OCI-LY7 (cell line): ENCODE data around the gene GATAD2B. TPM values are rescaled to one million over a fixed set of nuclear protein-coding genes. Genes with fewer than 3 reads are reported as not detected.

ENCODE experiments used
- BruUV-seq: library from RNA; stranded (reverse); fragments of 400-500 nt; replicated peaks from 2 replicates; lab custom pipeline; 2021; lab: Mats Ljungman, UMichigan
- CTCF ChIA-PET: fragments of 300-600 bp; sonication (Branson Sonifier 250); formaldehyde crosslinking; loops from one replicate; lab custom pipeline; 2022; ENCODE audit warnings: antibody characterized with exemption; ENCODE audit not compliant: unreplicated experiment; lab: Charles Lee
- POLR2A ChIA-PET: fragments of 300-600 bp; sonication (Branson Sonifier 250); formaldehyde crosslinking; loops from one replicate; lab custom pipeline; 2022; ENCODE audit warnings: antibody characterized with exemption; lab: Charles Lee
- DNase-seq: peaks from one replicate; pipeline ENCODE4 v3.0.0-alpha.2; 2015; ENCODE audit warnings: low spot score
- H2AFZ ChIP-seq: fragments of 200-600 bp; sonication (generic), shearing (Covaris generic); 2 replicates; pipeline ENCODE4 v1.6.1; 2014; ENCODE audit warnings: mild to moderate bottlenecking, antibody characterized with exemption, low read length, moderate library complexity
- H3K27ac ChIP-seq: fragments of 200-600 bp; sonication (generic); 2 replicates; pipeline ENCODE4 v1.5.1; 2014; ENCODE audit warnings: mixed run types, low read depth, mild to moderate bottlenecking, moderate library complexity, low read length, inconsistent platforms; ENCODE audit not compliant: poor library complexity, severe bottlenecking
- H3K36me3 ChIP-seq: fragments of 200-600 bp; sonication (generic); 2 replicates; pipeline ENCODE4 v1.6.1; 2014; ENCODE audit warnings: mild to moderate bottlenecking, antibody characterized with exemption, low read length, moderate library complexity, mixed read lengths; ENCODE audit not compliant: insufficient read depth
- H3K4me1 ChIP-seq: fragments of 200-600 bp; sonication (generic); 2 replicates; pipeline ENCODE4 v1.5.1; 2014; ENCODE audit warnings: mild to moderate bottlenecking, low read length; ENCODE audit not compliant: insufficient read depth, poor library complexity, severe bottlenecking
- H3K4me2 ChIP-seq: fragments of 200-600 bp; sonication (generic); 2 replicates; pipeline ENCODE4 v1.6.1; 2014; ENCODE audit warnings: mild to moderate bottlenecking, low read length
- H3K4me3 ChIP-seq: fragments of 200-600 bp; sonication (generic); 2 replicates; pipeline ENCODE4 v1.5.1; 2014; ENCODE audit warnings: mild to moderate bottlenecking, low read depth, low read length; ENCODE audit not compliant: poor library complexity, severe bottlenecking
- H3K79me2 ChIP-seq: fragments of 200-600 bp; sonication (generic); 2 replicates; pipeline ENCODE4 v1.6.1; 2016; ENCODE audit warnings: low read depth, mild to moderate bottlenecking, low read length, moderate library complexity, mixed read lengths; ENCODE audit not compliant: insufficient read depth
- H3K9me2 ChIP-seq: fragments of 200-600 bp; sonication (generic); 2 replicates; pipeline ENCODE4 v1.6.1; 2016; ENCODE audit warnings: mild to moderate bottlenecking, low read length, mixed read lengths; ENCODE audit not compliant: insufficient read depth
- H3K9me3 ChIP-seq: fragments of 200-600 bp; sonication (generic); 2 replicates; pipeline ENCODE4 v1.6.1; 2014; ENCODE audit warnings: mild to moderate bottlenecking, mixed run types, low read length, mixed read lengths
- H4K20me1 ChIP-seq: fragments of 200-600 bp; sonication (generic); 2 replicates; pipeline ENCODE4 v1.6.1; 2014; ENCODE audit warnings: mild to moderate bottlenecking, antibody characterized with exemption, low read length, moderate library complexity, mixed read lengths; ENCODE audit not compliant: insufficient read depth
- EZH2phosphoT487 ChIP-seq: fragments of 200-600 bp; sonication (generic); IDR thresholded peaks from 2 replicates; pipeline ENCODE4 v1.6.1; 2018; ENCODE audit warnings: low read depth, borderline replicate concordance, mild to moderate bottlenecking, mixed run types, antibody characterized with exemption, low read length, moderate library complexity, mixed read lengths
- intact Hi-C: fragments of 100-400 bp; cut with micrococcal nuclease; formaldehyde crosslinking; loops from one replicate; pipeline ENCODE4 v1.10.0; 2022; ENCODE audit not compliant: unreplicated experiment
- total RNA-seq, 2 experiments: library from RNA; depleted of rRNA in 1 of 2; stranded (reverse); fragments of >200 nt in 1 of 2; shearing (Covaris generic) in 1 of 2; gene quantifications; 2 replicates each; pipeline ENCODE4 v1.2.3, GENCODE V29; 2014 to 2022
- TF ChIP-seq, protein P1 (sequence below): fragments of 200-600 bp; sonication (generic); conservative IDR thresholded peaks from 2 replicates; pipeline ENCODE4 v1.5.1; 2014; ENCODE audit warnings: mild to moderate bottlenecking, antibody characterized with exemption, low read length, moderate library complexity, mixed read lengths

The GATAD2B gene
- total RNA-seq, 2 experiments from 2014 or later: 11.2 to 65.2 TPM

DNA sequence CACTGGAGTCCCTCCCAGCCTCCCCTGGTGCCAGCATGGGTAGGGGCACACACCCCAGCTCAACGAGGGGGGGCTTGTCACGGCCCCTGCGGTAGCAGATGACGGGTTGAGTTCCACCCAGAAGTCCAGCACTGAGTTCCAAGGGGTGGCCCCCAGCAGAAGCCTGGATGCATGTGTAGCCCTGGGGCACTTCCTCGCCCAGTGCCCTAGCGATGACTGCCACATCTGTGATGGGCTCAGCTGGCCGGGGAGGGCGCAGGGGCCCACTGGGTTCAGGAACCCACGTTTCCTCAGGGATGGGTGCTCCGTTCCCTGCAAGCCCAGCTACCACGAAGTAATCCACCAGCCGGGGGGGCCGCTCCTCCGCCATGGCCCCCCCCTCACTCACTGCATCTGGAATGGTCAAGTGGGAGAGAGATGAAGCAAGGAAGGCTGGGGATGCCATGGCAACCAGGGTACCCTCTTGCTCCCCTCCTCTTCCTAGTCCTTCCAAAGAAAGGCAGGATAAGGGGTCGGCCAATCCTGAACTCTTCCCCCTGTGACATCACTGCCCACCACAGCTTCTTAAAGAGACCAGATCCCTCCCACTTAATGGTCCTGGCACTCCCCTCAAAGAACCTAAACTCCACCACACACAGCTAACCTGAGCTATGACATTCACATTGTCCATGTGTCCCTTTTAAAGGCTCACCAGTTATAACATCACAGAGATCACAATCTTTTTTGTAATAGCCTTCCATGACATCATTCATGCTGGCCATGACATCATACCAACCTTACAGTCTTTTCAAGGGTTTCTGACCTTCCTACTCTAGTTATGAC, 21.4 kb upstream of the GATAD2B start:
- Histone ChIP-seq H4K20me1 (no peaks in the 10 kb centered on the region), H3K4me1 (peaks cover 35% of the 10 kb centered on the region), H3K4me2 (peak overlapping the region; percentile 96), H3K79me2 (peaks cover 20% of the 10 kb centered on the region), H3K9me3 (no peaks in the 10 kb centered on the region), H3K9me2 (no peaks in the 10 kb centered on the region), H2AFZ (no peak overlapping the region; the same call in 1 of the 2 replicates), H3K4me3 (peak overlapping the region; percentile 86), H3K27ac (peak overlapping the region; percentile 92), H3K36me3 (peaks cover 75% of the 10 kb centered on the region)
- CTCF ChIA-PET: interaction anchor here (0.5 to 1.3 kb wide), 3 partner anchors 19 to 134 kb away, joined by 3 to 4 read pairs (median 4); partner anchors contain the start of genes GATAD2B and SLC39A1
- intact Hi-C loops: no loop called here
- POLR2A ChIA-PET: interaction anchor here (0.5 to 4.2 kb wide), 11 partner anchors 9 to 224 kb away, joined by 3 to 32 read pairs (median 3); partner anchors contain the start of genes CREB3L4, GATAD2B and SLC39A1
- no peak for DNase-seq
- no TSS peak for BruUV-seq
- TF ChIP-seq, protein P1, sequence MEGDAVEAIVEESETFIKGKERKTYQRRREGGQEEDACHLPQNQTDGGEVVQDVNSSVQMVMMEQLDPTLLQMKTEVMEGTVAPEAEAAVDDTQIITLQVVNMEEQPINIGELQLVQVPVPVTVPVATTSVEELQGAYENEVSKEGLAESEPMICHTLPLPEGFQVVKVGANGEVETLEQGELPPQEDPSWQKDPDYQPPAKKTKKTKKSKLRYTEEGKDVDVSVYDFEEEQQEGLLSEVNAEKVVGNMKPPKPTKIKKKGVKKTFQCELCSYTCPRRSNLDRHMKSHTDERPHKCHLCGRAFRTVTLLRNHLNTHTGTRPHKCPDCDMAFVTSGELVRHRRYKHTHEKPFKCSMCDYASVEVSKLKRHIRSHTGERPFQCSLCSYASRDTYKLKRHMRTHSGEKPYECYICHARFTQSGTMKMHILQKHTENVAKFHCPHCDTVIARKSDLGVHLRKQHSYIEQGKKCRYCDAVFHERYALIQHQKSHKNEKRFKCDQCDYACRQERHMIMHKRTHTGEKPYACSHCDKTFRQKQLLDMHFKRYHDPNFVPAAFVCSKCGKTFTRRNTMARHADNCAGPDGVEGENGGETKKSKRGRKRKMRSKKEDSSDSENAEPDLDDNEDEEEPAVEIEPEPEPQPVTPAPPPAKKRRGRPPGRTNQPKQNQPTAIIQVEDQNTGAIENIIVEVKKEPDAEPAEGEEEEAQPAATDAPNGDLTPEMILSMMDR: no peak
- no peak for TF ChIP-seq EZH2phosphoT487

DNA sequence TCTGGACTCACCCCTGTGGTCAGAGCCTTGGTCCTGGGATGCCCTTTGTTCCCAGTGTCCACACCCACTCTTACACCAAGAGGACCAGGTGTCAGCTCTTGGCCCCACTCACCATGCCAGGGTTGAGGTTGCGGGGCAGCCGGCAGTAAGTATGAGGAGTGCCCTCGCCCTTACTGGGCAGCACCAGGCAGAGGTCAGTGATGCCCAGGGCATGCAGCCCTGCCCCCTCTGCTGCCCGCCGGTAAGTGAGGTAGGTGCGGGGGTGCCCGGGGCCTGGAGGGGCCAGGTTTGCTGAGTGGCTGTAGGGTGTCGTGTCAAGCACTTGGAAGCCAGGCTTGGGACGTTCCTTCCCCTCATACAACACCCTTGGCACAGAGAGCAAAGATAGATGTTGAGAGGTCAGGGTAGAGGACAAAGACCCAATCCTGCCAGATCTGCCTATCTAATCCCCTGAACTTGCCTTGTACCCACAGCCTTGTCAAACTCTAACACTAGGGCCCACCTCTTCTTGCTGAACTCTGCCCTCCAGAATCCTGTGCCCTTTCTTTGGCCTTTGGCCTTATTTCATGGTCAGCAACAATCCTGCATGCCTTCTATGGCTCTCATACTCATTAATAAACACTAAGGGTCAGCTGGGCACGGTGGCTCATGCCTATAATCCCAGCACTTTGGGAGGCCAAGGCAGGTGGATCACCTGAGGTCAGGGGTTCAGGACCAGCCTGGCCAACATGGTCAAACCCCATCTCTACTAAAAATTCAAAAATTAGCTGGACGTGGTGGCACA, 20.2 kb upstream of the GATAD2B start:
- Histone ChIP-seq H2AFZ (no peak overlapping the region), H3K9me2 (no peaks in the 10 kb centered on the region), H3K4me1 (peaks cover 29% of the 10 kb centered on the region), H3K4me2 (no peak overlapping the region), H3K79me2 (peaks cover 20% of the 10 kb centered on the region), H3K36me3 (peaks cover 68% of the 10 kb centered on the region), H3K9me3 (no peaks in the 10 kb centered on the region), H4K20me1 (no peaks in the 10 kb centered on the region), H3K27ac (no peak overlapping the region), H3K4me3 (no peak overlapping the region)
- BruUV-seq: no TSS peak
- intact Hi-C loops: no loop called here
- TF ChIP-seq EZH2phosphoT487: no peak
- TF ChIP-seq, protein P1: no peak
- no peak for DNase-seq
- ChIA-PET CTCF (no interaction called here), POLR2A (interaction anchor here (3.4 to 4.2 kb wide), 2 partner anchors 14 to 20 kb away, joined by 12 to 32 read pairs; partner anchors contain the start of gene GATAD2B)
